HepG2 (cell line): ENCODE data around the gene SLC22A5. TPM values are rescaled to one million over a fixed set of nuclear protein-coding genes. Genes with fewer than 3 reads are reported as not detected.

Source experiments
- ASH2L ChIP-seq: fragments of 300-600, 200-600 bp; sonication (generic); IDR thresholded peaks from 2 replicates; pipeline ENCODE4 v1.7.0; 2017; ENCODE audit warnings: low read depth, mild to moderate bottlenecking, moderate library complexity, mixed read lengths, low read length; ENCODE audit not compliant: insufficient read length
- CAMTA2 ChIP-seq: sonication (generic); formaldehyde crosslinking; IDR thresholded peaks from 2 replicates; pipeline ENCODE4 v1.4.0; 2020; ENCODE audit warnings: mild to moderate bottlenecking, missing genetic modification reagents, borderline replicate concordance
- ERF ChIP-seq: IDR thresholded peaks from 2 replicates; pipeline ENCODE4 v1.6.1; 2018; ENCODE audit warnings: missing biosample characterization, missing genetic modification reagents
- HIC2 ChIP-seq: sonication (generic); formaldehyde crosslinking; IDR thresholded peaks from 2 replicates; pipeline ENCODE4 v1.9.0; 2022; ENCODE audit warnings: low read depth, missing genetic modification reagents
- HIVEP1 ChIP-seq: sonication (generic); formaldehyde crosslinking; IDR thresholded peaks from 2 replicates; pipeline ENCODE4 v1.4.0; 2020; ENCODE audit warnings: mild to moderate bottlenecking, missing genetic modification reagents
- HNF4G ChIP-seq, 2 experiments: sonication (generic) in 1 of 2; formaldehyde crosslinking in 1 of 2; IDR thresholded peaks; 2 replicates each; pipeline versions ENCODE4 v1.4.0 to v1.6.1; 2011 to 2020; ENCODE audit warnings: borderline replicate concordance in 2 of 2, low read depth in 2 of 2, mild to moderate bottlenecking in 2 of 2, low read length in 1 of 2, missing genetic modification reagents in 1 of 2, moderate library complexity in 1 of 2
- HNRNPL ChIP-seq: fragments of 200-400 bp; formaldehyde crosslinking; IDR thresholded peaks from 2 replicates; pipeline ENCODE4 v1.6.1; 2017; ENCODE audit warnings: mild to moderate bottlenecking, low read depth, low read length
- KDM6A ChIP-seq: IDR thresholded peaks from 2 replicates; pipeline ENCODE4 v1.6.1; 2016; ENCODE audit warnings: low read depth
- MED1 ChIP-seq: sonication (generic); formaldehyde crosslinking; IDR thresholded peaks from 2 replicates; pipeline ENCODE4 v1.4.0; 2020; ENCODE audit warnings: missing genetic modification reagents
- NCOR1 ChIP-seq: fragments of 200-600 bp; sonication (generic); IDR thresholded peaks from 2 replicates; pipeline ENCODE4 v1.7.0; 2017; ENCODE audit warnings: antibody characterized with exemption, low read length, borderline replicate concordance
- PAXIP1 ChIP-seq: sonication (generic); formaldehyde crosslinking; conservative IDR thresholded peaks from 2 replicates; pipeline ENCODE4 v1.4.0; 2020; ENCODE audit warnings: mild to moderate bottlenecking, missing genetic modification reagents, moderate library complexity
- SOX6 ChIP-seq, 2 experiments: fragments of 450-650 bp in 1 of 2; sonication (generic) in 1 of 2; formaldehyde crosslinking in 1 of 2; IDR thresholded peaks; 2 replicates each; pipeline versions ENCODE4 v1.4.0 to v1.6.1; 2017 to 2020; ENCODE audit warnings: antibody characterized with exemption in 1 of 2, mild to moderate bottlenecking in 1 of 2, missing genetic modification reagents in 1 of 2
- TAF1 ChIP-seq: sonication (generic); formaldehyde crosslinking; IDR thresholded peaks from 2 replicates; pipeline ENCODE4 v1.4.0; 2020; ENCODE audit warnings: missing genetic modification reagents
- TEAD3 ChIP-seq: optimal IDR thresholded peaks from 2 replicates; pipeline ENCODE3; 2016; ENCODE audit warnings: borderline replicate concordance
- ZNF331 ChIP-seq: sonication (generic); formaldehyde crosslinking; IDR thresholded peaks from 2 replicates; pipeline ENCODE4 v1.4.0; 2020; ENCODE audit warnings: missing genetic modification reagents
- ZNF891 ChIP-seq: sonication (generic); formaldehyde crosslinking; IDR thresholded peaks from 2 replicates; pipeline ENCODE4 v1.5.0; 2020; ENCODE audit warnings: mild to moderate bottlenecking, missing genetic modification reagents
- polyA plus RNA-seq, 8 experiments: library from polyadenylated mRNA; depleted of rRNA in 3 of 8; stranded (reverse) in 7 of 8; unstranded in 1 of 8; fragments of >200 nt; fragmentation: Illumina TruSeq in 4 of 8; extraction: Trizol in 4 of 8; gene quantifications; 2 replicates each; pipeline versions ENCODE4 v1.2.1 to v1.2.3, GENCODE V29; 2011 to 2016; ENCODE audit warnings: low read depth in 4 of 8, missing spikeins in 1 of 8, mixed read lengths in 1 of 8; ENCODE audit not compliant: insufficient read depth in 1 of 8
- total RNA-seq, 5 experiments: library from RNA; depleted of rRNA; stranded (reverse); fragments of >200 nt; fragmentation: Illumina TruSeq; extraction: Trizol; gene quantifications; 2 replicates each; pipeline ENCODE4 v1.2.3, GENCODE V29; 2016; ENCODE audit warnings: low read depth in 1 of 5
- TF ChIP-seq, protein P1 (sequence below): sonication (generic); formaldehyde crosslinking; IDR thresholded peaks from 2 replicates; pipeline ENCODE4 v1.4.0; 2020; ENCODE audit warnings: mild to moderate bottlenecking, missing genetic modification reagents, borderline replicate concordance

SLC22A5 gene
- total and polyA plus RNA-seq, 2 of the 13 experiments (the other 11 are each of a cell fraction or from before 2014, with no cell fraction given): 7.1 to 15.1 TPM

GRCh38 chr5:132434416-132435286, 65.1 kb downstream of the SLC22A5 start (continued):
- TF ChIP-seq PAXIP1 (CRISPR knock-in tag) (0 out of 2 replicates have a peak, but pooled peaks have one; percentile 31), ASH2L (peak; percentile 19), KDM6A (no peak), SOX6 (IDR thresholded peaks at IDR 0.05) (no peak), SOX6 (CRISPR knock-in tag; IDR thresholded peaks at IDR 0.05) (0 out of 2 replicates have a peak, but pooled peaks have one; percentile 21), TAF1 (CRISPR knock-in tag) (no peak), HIVEP1 (CRISPR knock-in tag) (no peak), ZNF331 (CRISPR knock-in tag) (peak; percentile 26; the same call in 1 of the 2 replicates), HIC2 (peak; percentile 72), ZNF891 (CRISPR knock-in tag) (no peak), NCOR1 (peak; percentile 32; the same call in 1 of the 2 replicates), TEAD3 (CRISPR knock-in tag) (peak; percentile 78), HNRNPL (0 out of 2 replicates have a peak, but pooled peaks have one; percentile 23), MED1 (CRISPR knock-in tag) (peak; percentile 29; the same call in 1 of the 2 replicates), HNF4G (IDR thresholded peaks at IDR 0.05; ENCODE audit: borderline replicate concordance, low read depth, low read length) (peak; percentile 80), HNF4G (CRISPR knock-in tag; IDR thresholded peaks at IDR 0.05; ENCODE audit: borderline replicate concordance, low read depth) (peak; percentile 57; the same call in 1 of the 2 replicates), CAMTA2 (CRISPR knock-in tag) (0 out of 2 replicates have a peak, but pooled peaks have one; percentile 30), ERF (CRISPR knock-in tag) (peak; percentile 47; the same call in 1 of the 2 replicates)
- TF ChIP-seq, protein P1, sequence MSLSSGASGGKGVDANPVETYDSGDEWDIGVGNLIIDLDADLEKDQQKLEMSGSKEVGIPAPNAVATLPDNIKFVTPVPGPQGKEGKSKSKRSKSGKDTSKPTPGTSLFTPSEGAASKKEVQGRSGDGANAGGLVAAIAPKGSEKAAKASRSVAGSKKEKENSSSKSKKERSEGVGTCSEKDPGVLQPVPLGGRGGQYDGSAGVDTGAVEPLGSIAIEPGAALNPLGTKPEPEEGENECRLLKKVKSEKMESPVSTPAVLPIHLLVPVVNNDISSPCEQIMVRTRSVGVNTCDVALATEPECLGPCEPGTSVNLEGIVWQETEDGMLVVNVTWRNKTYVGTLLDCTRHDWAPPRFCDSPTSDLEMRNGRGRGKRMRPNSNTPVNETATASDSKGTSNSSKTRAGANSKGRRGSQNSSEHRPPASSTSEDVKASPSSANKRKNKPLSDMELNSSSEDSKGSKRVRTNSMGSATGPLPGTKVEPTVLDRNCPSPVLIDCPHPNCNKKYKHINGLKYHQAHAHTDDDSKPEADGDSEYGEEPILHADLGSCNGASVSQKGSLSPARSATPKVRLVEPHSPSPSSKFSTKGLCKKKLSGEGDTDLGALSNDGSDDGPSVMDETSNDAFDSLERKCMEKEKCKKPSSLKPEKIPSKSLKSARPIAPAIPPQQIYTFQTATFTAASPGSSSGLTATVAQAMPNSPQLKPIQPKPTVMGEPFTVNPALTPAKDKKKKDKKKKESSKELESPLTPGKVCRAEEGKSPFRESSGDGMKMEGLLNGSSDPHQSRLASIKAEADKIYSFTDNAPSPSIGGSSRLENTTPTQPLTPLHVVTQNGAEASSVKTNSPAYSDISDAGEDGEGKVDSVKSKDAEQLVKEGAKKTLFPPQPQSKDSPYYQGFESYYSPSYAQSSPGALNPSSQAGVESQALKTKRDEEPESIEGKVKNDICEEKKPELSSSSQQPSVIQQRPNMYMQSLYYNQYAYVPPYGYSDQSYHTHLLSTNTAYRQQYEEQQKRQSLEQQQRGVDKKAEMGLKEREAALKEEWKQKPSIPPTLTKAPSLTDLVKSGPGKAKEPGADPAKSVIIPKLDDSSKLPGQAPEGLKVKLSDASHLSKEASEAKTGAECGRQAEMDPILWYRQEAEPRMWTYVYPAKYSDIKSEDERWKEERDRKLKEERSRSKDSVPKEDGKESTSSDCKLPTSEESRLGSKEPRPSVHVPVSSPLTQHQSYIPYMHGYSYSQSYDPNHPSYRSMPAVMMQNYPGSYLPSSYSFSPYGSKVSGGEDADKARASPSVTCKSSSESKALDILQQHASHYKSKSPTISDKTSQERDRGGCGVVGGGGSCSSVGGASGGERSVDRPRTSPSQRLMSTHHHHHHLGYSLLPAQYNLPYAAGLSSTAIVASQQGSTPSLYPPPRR: 0 out of 2 replicates have a peak, but pooled peaks have one; percentile 23
